NCI-H526 (cell line): ENCODE measurements around the gene TMEM236.

ENCODE experiments used
- DNase-seq, 2 experiments: peaks; one replicate each; lab custom pipeline; 2025; lab: John Stamatoyannopoulos, UW

Gene TMEM236

DNA sequence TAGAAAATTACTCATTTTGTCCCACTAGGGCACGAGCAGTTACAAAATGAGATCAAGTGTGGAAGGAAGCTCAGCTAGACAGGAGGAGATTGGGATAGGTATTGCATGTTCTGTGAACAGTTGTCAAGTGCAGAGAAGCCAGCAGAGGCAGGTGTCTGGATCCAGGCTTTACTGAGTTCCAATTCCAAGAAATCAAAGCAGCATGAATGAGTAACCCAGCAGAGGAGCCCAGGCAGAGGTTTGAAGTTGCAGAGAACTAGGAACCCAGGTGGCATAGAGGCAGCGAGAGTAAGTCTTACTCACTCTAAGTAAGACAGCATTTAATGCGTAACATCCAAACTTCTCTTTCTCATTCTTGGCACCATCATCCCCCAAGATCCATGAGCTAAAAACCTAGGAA, 68.9 kb downstream of the TMEM236 start:
- DNase-seq = no peak

GRCh38 chr10:17821893-17822292, 69.9 kb downstream of the TMEM236 start:
- no peak for DNase-seq

GRCh38 chr10:17831341-17831740, 79.3 kb downstream of the TMEM236 start:
- DNase-seq = no peak

GRCh38 chr10:17831896-17832295, 79.9 kb downstream of the TMEM236 start:
- no peak for DNase-seq

DNA sequence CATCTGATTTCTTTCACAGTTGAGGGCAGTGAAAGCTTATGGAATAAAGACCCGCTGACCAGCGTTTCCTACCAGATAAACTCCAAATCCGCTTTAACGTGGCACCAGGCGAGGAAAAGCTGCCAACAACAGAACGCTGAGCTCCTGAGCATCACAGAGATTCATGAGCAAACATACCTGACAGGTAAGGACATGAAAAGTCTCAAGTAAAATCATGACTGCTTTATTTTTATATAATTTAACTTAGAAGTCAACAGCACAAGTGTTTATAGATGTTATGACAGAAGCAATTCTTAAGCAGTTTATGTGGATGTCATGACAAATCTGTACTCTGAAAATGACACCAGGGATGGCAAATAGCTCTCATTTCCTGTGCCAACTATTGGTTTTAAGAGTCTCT, 81.7 kb downstream of the TMEM236 start:
- no peak for DNase-seq

DNA sequence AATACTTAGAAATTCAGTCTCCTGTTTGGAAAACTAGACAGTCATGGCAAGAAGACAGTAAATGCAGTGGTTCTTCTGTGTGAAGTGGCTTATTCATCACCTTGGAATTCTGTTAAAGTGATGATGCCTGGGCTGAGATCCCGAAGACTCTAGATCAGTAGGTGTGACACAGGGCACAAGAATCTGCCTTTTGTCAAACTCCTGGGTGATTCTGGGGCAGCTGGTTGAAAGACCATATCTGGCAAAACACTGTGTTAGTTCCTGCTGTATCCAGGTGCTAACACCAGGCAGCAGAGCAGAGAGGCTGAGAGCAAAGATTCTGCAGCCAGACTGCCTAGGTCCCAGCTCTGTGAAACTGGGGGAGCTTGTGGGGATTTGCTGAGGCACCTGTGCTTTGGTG, 83.7 kb downstream of the TMEM236 start:
- DNase-seq = no peak

GRCh38 chr10:17836942-17837341, 84.9 kb downstream of the TMEM236 start:
- DNase-seq = no peak

- DNase-seq = no peak
These were observed 86.2 kb downstream of the TMEM236 start for GRCh38 chr10:17838080-17838648.

GRCh38 chr10:17841050-17841449, 89.0 kb downstream of the TMEM236 start:
- no peak for DNase-seq

GRCh38 chr10:17842641-17843040, 90.6 kb downstream of the TMEM236 start:
- DNase-seq = no peak

DNA sequence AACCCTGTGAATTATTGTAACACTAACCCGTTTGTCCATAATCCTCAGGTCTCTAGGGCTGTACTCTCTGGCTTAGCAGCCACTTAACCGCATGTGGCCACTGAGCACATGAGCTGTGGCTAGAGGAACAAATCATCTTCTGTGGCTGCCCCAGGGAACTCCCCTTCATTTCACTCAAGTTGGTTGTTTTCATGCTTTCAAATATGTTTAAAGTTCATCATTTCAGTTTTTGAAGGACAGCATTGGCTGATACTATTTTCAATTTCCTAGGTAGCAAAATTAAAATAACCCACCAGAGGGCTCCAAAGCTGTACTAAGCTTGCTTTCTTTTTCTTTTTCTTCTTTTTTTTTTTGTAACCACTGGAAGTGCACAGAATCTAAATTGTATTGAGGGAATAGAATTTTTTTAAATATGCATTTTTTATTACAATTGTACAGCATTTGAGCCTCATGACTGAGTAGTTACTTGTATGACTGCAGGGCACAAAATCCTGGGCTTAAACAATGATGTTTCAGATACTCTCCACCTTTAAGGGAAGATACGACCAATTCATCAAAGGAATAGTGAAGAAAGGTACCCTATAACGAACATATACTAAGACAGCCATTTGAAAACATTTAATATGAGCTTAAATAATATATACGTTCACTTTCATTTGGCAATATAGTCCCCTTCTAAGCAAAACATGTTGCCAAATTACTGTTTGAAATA, 95.7 kb downstream of the TMEM236 start:
- peak in 1 of 2 experiments; percentile 18 for DNase-seq

- no peak for DNase-seq
These were observed 96.6 kb downstream of the TMEM236 start for GRCh38 chr10:17848646-17849045.
